ENCODE data around the gene PRR20G.
"Not testable (repeated sequence)": the region's sequence is repeated elsewhere in the genome, so short reads cannot be mapped to it uniquely, and the experiment has no call there.

Gene PRR20G

DNA sequence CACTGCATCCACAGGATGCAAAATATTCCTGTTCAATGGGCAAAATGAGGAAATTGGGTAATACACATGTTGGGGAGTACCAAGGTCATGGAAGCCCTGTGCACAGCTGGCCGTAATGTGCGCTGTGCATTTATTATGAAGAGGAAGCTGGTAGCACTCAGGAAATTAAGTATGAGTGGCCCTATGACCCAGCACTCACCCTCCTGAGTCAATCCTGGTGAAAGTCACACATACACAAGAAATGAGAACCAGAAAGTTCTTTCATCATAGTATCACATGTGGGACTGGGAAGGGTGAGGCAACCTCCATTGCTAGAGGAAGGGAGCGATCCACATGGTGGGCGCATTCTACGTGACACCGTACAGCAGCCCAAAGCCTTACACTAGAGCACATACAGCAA lies 11.4 kb upstream of the PRR20G start:
- DNase-seq (ENCODE audit: low read depth): no peak

GRCh38 chr3:127296959-127297358 lies 9.1 kb upstream of the PRR20G start:
- no peak for DNase-seq (ENCODE audit: low read depth)

- no peak for DNase-seq (ENCODE audit: low read depth)
These were observed 8.3 kb upstream of the PRR20G start for GRCh38 chr3:127296166-127296565.

- not testable (repeated sequence) for DNase-seq (ENCODE audit: low read depth)
These were observed 5.8 kb upstream of the PRR20G start for GRCh38 chr3:127293650-127294049.

DNA sequence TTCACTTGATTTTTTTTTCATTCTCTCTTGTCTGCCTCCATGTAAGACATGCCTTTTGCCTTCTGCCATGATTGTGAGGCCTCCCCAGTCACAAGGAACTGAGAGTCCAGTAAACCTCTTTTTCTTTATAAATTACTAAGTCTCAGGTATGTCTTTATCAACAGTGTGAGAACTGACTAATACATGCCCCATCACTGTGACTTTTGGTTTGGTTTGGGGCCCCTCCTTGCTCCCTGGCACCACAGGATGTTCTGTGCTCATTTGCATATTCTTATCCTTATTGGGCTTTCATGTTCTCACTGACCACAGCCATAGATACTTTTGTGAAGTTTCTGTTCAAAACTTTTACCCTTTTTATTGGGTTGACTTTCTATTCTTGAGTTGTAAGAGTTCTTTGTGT lies 3.8 kb upstream of the PRR20G start:
- no peak for DNase-seq (ENCODE audit: low read depth)

DNA sequence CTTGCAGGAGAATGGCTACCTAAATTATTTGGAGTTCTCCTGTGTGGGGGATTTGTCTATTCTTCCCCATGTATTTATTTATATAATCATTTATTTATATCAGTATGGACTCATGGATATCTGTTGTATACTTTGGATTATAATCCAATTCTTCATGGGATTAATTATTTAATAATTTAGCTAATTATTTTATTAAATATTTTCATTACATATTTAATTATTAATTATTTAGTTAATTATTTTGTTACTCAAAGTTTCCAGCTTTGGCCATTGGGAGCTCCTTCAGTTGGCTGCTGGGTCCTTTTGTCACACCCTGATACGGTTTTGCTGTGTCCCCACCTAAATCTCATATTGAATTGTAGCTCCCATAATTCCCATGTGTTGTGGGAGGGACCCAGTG lies 3.3 kb upstream of the PRR20G start:
- no peak for DNase-seq (ENCODE audit: low read depth)

DNA sequence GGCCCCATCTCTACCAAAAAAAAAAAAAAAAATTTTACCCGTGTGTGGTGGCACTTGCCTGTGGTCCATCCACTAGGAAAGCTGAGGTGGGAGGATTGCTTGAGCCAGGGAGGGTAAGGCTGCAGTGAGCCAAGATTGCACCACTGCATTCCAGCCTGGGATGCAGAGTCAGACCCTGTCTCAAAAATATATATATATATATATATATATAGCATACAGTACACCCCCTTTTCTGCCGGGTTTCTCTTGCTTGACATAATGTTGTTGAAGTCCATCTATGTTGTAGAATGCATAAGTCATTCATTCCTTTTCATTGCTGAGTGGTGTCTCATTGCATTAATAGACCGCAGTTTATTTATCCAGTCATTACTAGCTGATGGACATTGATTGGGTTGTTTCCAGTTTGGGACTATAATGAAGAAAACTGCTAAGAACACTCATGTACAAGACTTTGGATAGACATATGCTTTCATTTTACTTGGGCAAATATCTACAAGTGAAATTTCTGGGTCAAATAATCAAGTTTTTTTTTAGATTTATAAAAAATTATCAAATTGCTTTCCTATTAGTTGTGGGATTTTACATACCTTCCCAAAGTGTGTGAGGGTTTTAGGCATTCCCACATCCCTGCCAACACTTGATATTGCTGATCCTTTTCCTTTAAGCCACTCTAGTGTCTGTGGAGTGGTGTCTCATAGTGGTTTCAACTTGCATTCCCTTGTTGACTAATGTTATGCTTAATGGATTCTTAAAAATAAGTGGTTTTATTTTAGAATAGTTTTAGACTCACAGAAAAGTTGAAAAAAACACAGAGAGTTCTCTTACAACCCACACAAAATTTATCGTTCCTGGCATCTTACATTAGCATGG lies 2.1 kb upstream of the PRR20G start:
- DNase-seq (ENCODE audit: low read depth): no peak

DNA sequence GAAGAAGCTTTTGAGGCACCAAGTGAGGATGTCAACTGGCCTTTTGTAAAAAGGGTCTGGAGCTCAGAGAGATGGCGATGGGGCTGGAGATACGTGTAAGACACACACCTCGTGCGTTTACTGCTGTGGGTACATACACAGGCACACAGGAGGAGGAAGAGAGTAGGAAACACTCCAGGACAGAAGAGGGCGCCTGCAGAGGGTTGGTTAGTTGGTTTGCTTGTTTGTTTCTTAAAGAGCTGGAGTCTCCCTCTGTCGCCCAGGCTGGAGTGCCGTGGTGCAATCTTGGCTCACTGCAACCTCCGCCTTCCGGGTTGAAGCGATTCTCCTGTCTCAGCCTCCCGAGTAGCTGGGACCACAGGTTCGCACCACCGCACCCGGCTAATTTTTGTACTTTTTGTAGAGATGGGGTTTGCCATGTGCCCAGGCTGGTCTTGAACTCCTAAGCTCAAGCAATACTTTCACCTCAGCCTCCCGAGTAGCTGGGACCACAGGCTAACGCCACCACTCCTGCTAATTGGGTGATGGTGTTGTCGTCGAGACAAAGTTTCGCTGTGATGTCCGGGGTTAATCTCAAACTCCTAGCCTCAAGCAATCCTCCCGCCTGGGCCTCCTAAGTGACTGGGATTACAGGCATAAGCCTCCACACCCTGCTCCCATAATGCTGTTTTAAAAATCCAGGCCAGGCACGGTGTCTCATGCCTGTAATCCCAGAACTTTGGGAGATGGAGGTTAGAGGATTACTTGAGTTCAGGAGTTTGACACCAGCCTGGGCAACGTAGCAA lies 1.3 kb upstream of the PRR20G start:
- DNase-seq (ENCODE audit: low read depth): no peak

GRCh38 chr3:127288343-127288742 lies 497 bp upstream of the PRR20G start:
- no peak for DNase-seq (ENCODE audit: low read depth)

DNA sequence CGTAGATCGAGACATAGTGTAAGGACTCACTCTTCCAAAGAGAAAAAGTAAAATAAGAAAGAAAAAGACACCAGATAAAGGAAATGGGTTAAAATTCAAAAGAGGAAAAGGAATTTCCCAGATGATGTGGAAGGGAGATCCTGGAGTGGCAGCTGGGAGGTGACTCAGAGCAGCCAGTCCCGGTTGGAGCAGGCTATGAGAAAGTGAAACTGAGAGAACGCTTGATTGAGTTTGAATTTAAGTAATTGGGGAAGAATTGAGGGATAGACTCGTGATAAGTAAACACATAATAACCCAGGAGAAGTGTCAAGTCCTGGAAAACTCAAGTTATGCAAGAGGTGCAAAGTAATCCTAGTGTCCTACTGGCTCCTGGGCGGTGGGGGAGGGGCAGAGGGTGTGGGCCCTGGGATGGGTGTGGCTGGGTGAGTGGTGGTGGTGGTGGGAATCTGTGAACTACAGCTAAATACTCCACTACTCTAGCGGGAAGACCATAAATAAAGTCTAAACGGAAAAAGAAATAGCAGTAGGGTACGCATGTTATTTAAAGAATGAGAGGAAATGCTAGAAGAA lies 1.2 kb downstream of the PRR20G start:
- DNase-seq (ENCODE audit: low read depth): no peak

DNA sequence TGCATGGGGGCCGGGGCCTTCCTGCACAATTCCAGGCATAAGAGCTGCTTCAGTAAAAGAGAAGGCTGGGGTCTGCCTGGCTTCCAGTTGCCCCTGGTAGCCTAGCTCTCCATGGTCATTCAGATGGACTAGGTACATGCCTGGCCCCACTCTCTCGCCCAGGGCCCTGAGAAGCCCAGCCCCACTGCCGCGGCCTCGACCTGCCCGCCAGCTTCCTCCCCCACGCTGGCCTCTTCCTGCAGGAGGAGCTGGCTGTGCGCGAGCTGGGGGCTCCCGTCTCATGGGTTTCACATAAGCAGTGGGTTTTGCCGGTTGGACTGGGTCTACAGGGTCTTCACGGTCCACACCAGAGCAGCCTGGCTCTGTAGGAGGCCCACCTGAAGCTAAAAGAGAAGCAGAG lies 3.6 kb downstream of the PRR20G start:
- DNase-seq (ENCODE audit: low read depth): no peak

- no peak for DNase-seq (ENCODE audit: low read depth)
These were observed 10.3 kb downstream of the PRR20G start for GRCh38 chr3:127277561-127277960.

GRCh38 chr3:127276995-127277394 lies 10.9 kb downstream of the PRR20G start:
- no peak for DNase-seq (ENCODE audit: low read depth)

DNA sequence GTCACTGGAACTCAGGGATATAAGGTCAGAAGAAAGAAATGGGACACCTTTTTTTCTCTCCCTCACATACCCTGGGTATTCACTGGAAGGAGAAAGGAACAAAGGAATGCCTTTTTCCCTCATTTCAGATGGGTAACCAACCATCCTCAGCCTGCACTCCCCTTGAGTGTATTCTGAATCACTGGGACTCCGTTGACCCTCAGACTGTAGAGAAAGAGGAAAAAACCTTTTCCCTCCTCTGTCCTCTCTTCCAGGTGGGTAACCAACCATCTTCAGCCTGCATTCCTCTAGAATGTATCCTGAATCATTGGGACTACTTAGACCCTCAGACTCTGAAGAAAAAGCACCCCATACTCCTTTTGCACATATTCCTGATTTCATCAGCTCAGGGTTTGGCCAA lies 11.4 kb downstream of the PRR20G start:
- DNase-seq (ENCODE audit: low read depth): no peak

- no peak for DNase-seq (ENCODE audit: low read depth)
These were observed 12.5 kb downstream of the PRR20G start for GRCh38 chr3:127275287-127275781.

GRCh38 chr3:127274200-127274760 lies 13.6 kb downstream of the PRR20G start:
- DNase-seq (ENCODE audit: low read depth): no peak

- no peak for DNase-seq (ENCODE audit: low read depth)
These were observed 14.6 kb downstream of the PRR20G start for GRCh38 chr3:127273206-127273605.

DNA sequence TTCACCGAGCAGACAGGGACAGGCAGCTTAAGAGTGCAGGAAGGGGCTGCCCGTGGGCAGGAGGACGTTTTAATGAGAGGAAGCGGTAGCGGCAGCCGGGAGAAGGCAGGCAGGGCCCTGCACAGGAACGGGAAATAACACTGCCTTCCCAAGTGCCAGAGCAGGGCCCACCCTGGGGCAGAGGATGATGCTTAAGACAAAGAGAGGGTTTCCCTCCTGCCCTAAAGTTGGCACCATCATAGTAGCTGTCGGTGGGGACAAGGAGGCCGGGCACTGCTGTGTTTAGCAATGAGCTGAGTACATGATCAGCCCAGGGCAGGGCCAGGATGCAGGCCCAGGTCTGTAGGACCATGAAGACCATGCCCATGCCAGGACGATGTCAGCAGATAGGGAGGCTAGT lies 21.7 kb downstream of the PRR20G start:
- no peak for DNase-seq (ENCODE audit: low read depth)

- DNase-seq (ENCODE audit: low read depth): no peak
These were observed 22.3 kb downstream of the PRR20G start for GRCh38 chr3:127265581-127265981.

GRCh38 chr3:127264794-127265514 lies 22.9 kb downstream of the PRR20G start:
- no peak for DNase-seq (ENCODE audit: low read depth)

- DNase-seq (ENCODE audit: low read depth): no peak
These were observed 23.6 kb downstream of the PRR20G start for GRCh38 chr3:127264292-127264691.
